Karpas-422 (cell line): ENCODE data around the gene PIK3R1. TPM values are rescaled to one million over a fixed set of nuclear protein-coding genes. Genes with fewer than 3 reads are reported as not detected.

ENCODE experiments used
- DNase-seq: peaks from one replicate; pipeline ENCODE4 v3.0.0-alpha.2; 2015
- H2AFZ ChIP-seq: fragments of 200-600 bp; sonication (generic); 2 replicates; pipeline ENCODE4 v1.6.1; 2014; ENCODE audit warnings: antibody characterized with exemption, low read length, mixed read lengths
- H3K27ac ChIP-seq: fragments of 200-600 bp; sonication (generic); 2 replicates; pipeline ENCODE4 v1.5.1; 2014; ENCODE audit warnings: mild to moderate bottlenecking, low read length, moderate library complexity
- H3K27me3 ChIP-seq: fragments of 200-600 bp; sonication (generic); 2 replicates; pipeline ENCODE4 v1.6.1; 2014; ENCODE audit warnings: low read length, mixed read lengths
- H3K36me3 ChIP-seq: fragments of 200-600 bp; sonication (generic); 2 replicates; pipeline ENCODE4 v1.6.1; 2014; ENCODE audit warnings: low read length, mixed read lengths; ENCODE audit not compliant: insufficient read depth
- H3K4me1 ChIP-seq: fragments of 200-600 bp; sonication (generic); 2 replicates; pipeline ENCODE4 v1.6.1; 2014; ENCODE audit warnings: mild to moderate bottlenecking, low read length, mixed read lengths
- H3K4me2 ChIP-seq: fragments of 200-600 bp; sonication (generic); 2 replicates; pipeline ENCODE4 v1.6.1; 2014; ENCODE audit warnings: low read length, low read depth, mild to moderate bottlenecking; ENCODE audit not compliant: poor library complexity, severe bottlenecking
- H3K4me3 ChIP-seq: fragments of 200-600 bp; sonication (generic); 2 replicates; pipeline ENCODE4 v1.5.1; 2014; ENCODE audit warnings: mild to moderate bottlenecking, antibody characterized with exemption, low read length, mixed read lengths
- H3K79me2 ChIP-seq: fragments of 200-600 bp; sonication (generic); 2 replicates; pipeline ENCODE4 v1.6.1; 2014; ENCODE audit warnings: mild to moderate bottlenecking, low read length, mixed read lengths
- H3K9ac ChIP-seq: fragments of 200-600 bp; sonication (generic); 2 replicates; pipeline ENCODE4 v1.6.0; 2014; ENCODE audit warnings: low read length
- H3K9me2 ChIP-seq: fragments of 200-600 bp; sonication (generic), shearing (Covaris generic); replicated peaks from 2 replicates; pipeline ENCODE4 v1.6.0; 2014; ENCODE audit warnings: mild to moderate bottlenecking, low read length, moderate library complexity; ENCODE audit not compliant: insufficient read depth
- H3K9me3 ChIP-seq: fragments of 300-700, 200-600 bp; sonication (generic); 2 replicates; pipeline ENCODE4 v1.6.1; 2014; ENCODE audit warnings: low read length, mixed read lengths
- H4K20me1 ChIP-seq: fragments of 200-600 bp; sonication (generic); 2 replicates; pipeline ENCODE4 v1.6.1; 2014; ENCODE audit warnings: mild to moderate bottlenecking, antibody characterized with exemption, low read length, low read depth; ENCODE audit not compliant: insufficient read depth
- total RNA-seq: library from RNA; depleted of rRNA; stranded (reverse); fragments of >200 nt; shearing (Covaris generic); gene quantifications from 2 replicates; pipeline ENCODE4 v1.2.3, GENCODE V29; 2014; ENCODE audit warnings: low replicate concordance

PIK3R1 gene
- total RNA-seq, 1 experiment from 2014 or later, result 24.0 TPM

DNA sequence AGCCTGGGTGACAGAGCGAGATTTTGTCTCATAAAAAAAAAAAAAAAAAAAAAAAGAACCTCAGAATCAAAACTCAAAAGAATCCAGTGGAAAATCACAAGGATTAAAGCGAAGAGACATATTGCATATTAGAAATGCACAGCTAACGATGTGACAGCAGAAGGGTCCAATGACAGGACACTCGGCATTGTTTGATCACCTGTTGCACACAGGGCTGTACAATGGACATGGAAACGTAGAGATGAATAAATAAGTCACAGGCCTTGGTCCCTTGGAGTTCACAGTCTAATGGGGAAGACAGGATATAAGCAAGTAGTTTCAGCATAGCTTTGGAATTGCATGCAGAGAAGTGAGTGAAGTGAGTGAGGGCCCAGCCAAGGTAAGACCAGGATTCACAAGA is 25.9 kb upstream of the PIK3R1 start:
- Histone ChIP-seq H3K79me2 (no peaks in the 10 kb centered on the region), H3K9me2 (no peaks in the 10 kb centered on the region), H3K9me3 (no peaks in the 10 kb centered on the region), H4K20me1 (no peaks in the 10 kb centered on the region), H3K9ac (no peak overlapping the region), H3K27me3 (no peaks in the 10 kb centered on the region), H3K4me3 (no peak overlapping the region), H3K4me2 (no peak overlapping the region), H3K27ac (no peak overlapping the region), H3K36me3 (no peaks in the 10 kb centered on the region), H2AFZ (no peak overlapping the region), H3K4me1 (no peaks in the 10 kb centered on the region)
- DNase-seq, result no peak

DNA sequence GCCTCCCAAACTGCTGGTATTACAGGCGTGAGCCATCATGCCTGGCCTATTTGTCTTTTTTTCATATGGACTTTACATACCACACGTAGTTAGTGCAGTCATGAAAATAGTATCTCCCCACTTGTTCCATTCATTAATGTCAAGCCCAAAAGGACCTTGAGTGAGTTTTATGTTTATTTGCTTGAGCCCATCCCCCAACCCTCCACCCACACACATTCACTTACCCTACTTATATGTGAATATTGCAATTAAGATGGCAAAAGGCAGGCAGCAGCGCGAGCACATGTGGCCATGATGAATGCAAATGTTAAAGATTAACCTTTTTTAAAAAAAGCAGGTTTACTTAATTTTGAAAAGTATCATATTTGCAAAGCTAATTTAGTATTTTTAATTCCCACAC is 24.9 kb upstream of the PIK3R1 start:
- Histone ChIP-seq H4K20me1 (no peaks in the 10 kb centered on the region), H3K79me2 (no peaks in the 10 kb centered on the region), H3K4me3 (no peak overlapping the region), H3K4me2 (no peak overlapping the region), H3K4me1 (no peaks in the 10 kb centered on the region), H2AFZ (no peak overlapping the region), H3K36me3 (no peaks in the 10 kb centered on the region), H3K9me2 (no peaks in the 10 kb centered on the region), H3K27ac (no peak overlapping the region), H3K9ac (no peak overlapping the region), H3K9me3 (no peaks in the 10 kb centered on the region), H3K27me3 (no peaks in the 10 kb centered on the region)
- no peak for DNase-seq

DNA sequence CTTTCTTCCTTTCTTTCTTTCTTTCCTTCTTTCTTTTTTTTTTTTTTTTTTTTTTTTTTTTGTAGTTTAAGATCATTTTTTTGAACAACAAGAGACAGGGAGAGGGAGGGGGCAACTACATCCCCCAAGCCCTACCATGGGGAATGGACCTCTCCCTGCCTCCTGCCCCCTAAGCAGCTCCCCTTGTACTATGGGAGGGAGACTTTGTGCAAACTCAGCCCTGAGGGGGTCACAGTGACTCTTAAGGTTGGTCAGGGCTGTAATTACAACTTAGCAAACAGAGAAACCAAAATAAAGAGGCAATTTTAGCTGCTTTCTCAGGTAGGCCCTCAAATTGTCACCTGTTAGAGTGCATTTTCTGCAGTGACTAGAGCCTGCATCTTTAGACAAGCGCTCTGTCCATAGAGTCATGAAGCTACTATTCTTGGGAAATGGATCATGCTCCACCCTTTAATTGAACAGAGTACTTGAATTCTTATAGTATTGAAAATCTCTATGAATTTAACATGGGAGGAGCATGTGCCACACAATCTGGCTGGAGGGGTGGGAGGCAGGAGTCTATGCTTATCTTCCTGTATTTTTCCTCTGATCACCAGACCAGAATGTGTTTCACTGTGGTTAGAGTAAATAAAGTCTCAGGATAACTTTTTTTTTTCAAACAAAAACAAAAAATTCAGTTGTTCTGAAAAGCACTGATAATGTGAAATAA is 24.3 kb upstream of the PIK3R1 start:
- no peak overlapping the region for H3K27ac ChIP-seq
- H2AFZ ChIP-seq, result no peak overlapping the region
- no peaks in the 10 kb centered on the region for H3K27me3 ChIP-seq
- H3K9me3 ChIP-seq, result no peaks in the 10 kb centered on the region
- H3K9ac ChIP-seq, result no peak overlapping the region
- no peaks in the 10 kb centered on the region for H3K9me2 ChIP-seq
- H3K4me1 ChIP-seq, result no peaks in the 10 kb centered on the region
- no peak overlapping the region for H3K4me2 ChIP-seq
- H3K4me3 ChIP-seq, result no peak overlapping the region
- DNase-seq, result no peak
- H4K20me1 ChIP-seq, result no peaks in the 10 kb centered on the region
- no peaks in the 10 kb centered on the region for H3K79me2 ChIP-seq
- H3K36me3 ChIP-seq, result no peaks in the 10 kb centered on the region

DNA sequence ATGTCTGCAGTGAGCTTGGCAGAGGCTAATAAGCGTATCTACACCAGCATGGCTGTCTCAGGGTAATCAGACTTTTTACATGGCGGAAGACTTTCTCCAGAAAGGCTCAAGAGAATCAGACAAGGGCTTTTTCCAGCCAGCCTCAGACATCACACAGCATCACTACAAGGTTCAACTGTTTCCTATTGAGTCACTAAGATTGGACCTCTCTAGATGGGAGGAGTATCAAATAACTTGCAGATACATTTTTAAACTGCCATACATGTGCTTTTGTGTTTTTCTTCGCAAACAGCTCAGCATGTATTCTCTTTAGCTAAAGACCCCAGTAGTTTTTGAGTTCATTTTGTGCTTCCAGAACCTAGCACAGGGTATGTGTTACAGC is 22.9 kb upstream of the PIK3R1 start:
- no peaks in the 10 kb centered on the region for H3K79me2 ChIP-seq
- H3K9me2 ChIP-seq, result no peaks in the 10 kb centered on the region
- H3K36me3 ChIP-seq, result no peaks in the 10 kb centered on the region
- H3K4me3 ChIP-seq, result no peak overlapping the region
- no peaks in the 10 kb centered on the region for H4K20me1 ChIP-seq
- no peaks in the 10 kb centered on the region for H3K9me3 ChIP-seq
- no peak overlapping the region for H2AFZ ChIP-seq
- H3K27me3 ChIP-seq, result no peaks in the 10 kb centered on the region
- H3K4me1 ChIP-seq, result peaks cover 6% of the 10 kb centered on the region
- H3K27ac ChIP-seq, result no peak overlapping the region
- DNase-seq, result no peak
- H3K4me2 ChIP-seq, result no peak overlapping the region
- H3K9ac ChIP-seq, result no peak overlapping the region

DNA sequence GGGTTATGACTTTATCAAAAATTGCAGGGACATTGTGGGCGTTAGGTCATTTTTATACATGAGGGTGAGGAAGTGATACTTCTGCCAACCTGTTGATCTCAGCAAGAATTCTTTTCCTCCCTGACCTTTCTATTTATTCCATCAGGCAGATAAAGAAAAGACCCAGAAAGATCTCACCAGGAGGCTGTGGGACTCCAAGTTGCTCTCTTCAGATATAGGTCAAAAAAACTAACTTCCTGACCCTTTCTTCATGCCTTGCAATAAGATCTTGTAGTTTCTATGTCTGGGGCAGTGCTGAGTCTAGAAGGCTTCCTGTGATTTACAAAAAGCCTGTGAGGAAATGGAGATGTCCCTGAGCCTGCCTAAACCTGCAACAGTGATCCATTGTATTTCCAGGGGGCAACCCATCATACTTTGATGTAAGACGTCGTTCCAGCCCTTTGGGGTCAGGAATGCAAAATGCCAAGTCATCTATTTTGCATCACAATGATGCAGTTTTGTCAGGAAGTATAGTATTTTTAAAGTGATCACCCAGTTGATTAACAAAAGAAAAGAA is 22.0 kb upstream of the PIK3R1 start:
- Histone ChIP-seq H3K79me2 (no peaks in the 10 kb centered on the region), H3K36me3 (no peaks in the 10 kb centered on the region), H4K20me1 (no peaks in the 10 kb centered on the region), H2AFZ (no peak overlapping the region), H3K4me1 (peaks cover 6% of the 10 kb centered on the region), H3K4me2 (no peak overlapping the region), H3K9ac (no peak overlapping the region), H3K9me2 (no peaks in the 10 kb centered on the region), H3K27me3 (no peaks in the 10 kb centered on the region), H3K9me3 (no peaks in the 10 kb centered on the region), H3K4me3 (no peak overlapping the region), H3K27ac (no peak overlapping the region)
- DNase-seq, result no peak

DNA sequence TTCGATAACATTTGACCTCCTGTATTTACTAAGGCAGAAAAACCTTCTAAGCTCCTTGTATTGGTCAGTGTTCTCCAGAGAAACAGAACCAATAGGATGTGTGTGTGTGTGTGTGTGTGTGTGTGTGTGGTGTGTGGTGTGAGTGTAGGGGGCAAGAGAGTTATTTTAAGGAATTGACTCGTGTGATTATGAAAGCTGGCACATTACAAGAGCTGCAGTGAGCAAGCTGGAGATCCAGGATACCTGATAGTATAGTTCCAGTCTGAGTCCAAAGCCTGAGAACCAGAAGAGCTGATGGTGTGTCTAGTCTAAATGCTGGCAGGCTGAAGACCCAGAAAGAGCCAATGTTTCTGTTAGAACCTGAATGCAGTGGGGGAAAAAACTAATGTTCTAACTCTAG is 21.2 kb upstream of the PIK3R1 start:
- Histone ChIP-seq H3K79me2 (no peaks in the 10 kb centered on the region), H3K4me1 (peaks cover 6% of the 10 kb centered on the region), H3K9me2 (no peaks in the 10 kb centered on the region), H3K27me3 (no peaks in the 10 kb centered on the region), H4K20me1 (no peaks in the 10 kb centered on the region), H3K4me2 (no peak overlapping the region), H3K9ac (no peak overlapping the region), H3K4me3 (no peak overlapping the region), H3K27ac (no peak overlapping the region), H3K9me3 (no peaks in the 10 kb centered on the region), H3K36me3 (no peaks in the 10 kb centered on the region), H2AFZ (no peak overlapping the region)
- DNase-seq, result no peak

DNA sequence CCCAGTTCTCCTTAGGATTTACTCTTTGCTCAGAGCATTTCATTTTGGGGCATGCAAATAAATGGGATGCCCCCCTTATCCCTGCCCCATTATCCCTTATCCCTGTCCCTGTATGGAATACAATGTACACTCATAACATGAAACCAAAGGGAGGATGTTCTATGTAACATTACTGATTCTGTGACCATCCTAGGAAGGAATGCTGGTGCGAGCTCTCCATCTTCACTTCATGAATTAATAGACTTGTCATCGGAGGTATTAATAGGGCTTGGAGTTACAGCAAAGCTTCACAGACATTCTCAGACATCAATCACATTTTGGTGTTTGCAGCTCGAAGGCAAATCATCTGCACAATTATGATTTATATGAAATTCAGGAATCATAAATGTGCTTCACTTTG is 20.4 kb upstream of the PIK3R1 start:
- H3K9ac ChIP-seq, result no peak overlapping the region
- no peaks in the 10 kb centered on the region for H3K36me3 ChIP-seq
- no peak overlapping the region for H2AFZ ChIP-seq
- no peaks in the 10 kb centered on the region for H3K9me2 ChIP-seq
- H3K4me2 ChIP-seq, result no peak overlapping the region
- DNase-seq, result no peak
- no peaks in the 10 kb centered on the region for H3K27me3 ChIP-seq
- no peak overlapping the region for H3K4me3 ChIP-seq
- no peaks in the 10 kb centered on the region for H3K79me2 ChIP-seq
- H4K20me1 ChIP-seq, result no peaks in the 10 kb centered on the region
- H3K4me1 ChIP-seq, result peaks cover 6% of the 10 kb centered on the region
- no peaks in the 10 kb centered on the region for H3K9me3 ChIP-seq
- no peak overlapping the region for H3K27ac ChIP-seq

DNA sequence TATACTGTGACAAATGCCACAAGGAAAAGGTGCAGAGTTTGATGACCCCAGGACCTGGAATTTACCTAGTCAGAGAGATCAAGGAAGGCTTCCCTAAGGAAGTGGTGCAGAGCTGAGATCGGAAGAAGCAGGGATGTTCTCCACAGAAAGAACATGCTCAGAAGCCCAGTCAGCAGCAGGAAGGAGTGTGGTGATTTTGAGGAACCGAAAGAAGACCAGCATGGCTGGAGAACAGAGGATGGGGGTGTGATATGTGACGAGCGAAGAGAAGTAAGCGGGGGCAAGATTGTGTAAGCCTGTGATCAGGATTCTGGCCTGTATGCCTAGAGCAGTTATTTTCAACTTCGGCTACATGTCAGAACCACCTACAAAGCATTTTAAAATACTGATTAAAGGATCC is 18.7 kb upstream of the PIK3R1 start:
- Histone ChIP-seq H4K20me1 (no peaks in the 10 kb centered on the region), H3K27ac (no peak overlapping the region), H3K27me3 (no peaks in the 10 kb centered on the region), H3K36me3 (no peaks in the 10 kb centered on the region), H3K4me1 (peaks cover 6% of the 10 kb centered on the region), H3K9ac (no peak overlapping the region), H2AFZ (no peak overlapping the region), H3K9me2 (no peaks in the 10 kb centered on the region), H3K4me3 (no peak overlapping the region), H3K9me3 (no peaks in the 10 kb centered on the region), H3K4me2 (no peak overlapping the region), H3K79me2 (no peaks in the 10 kb centered on the region)
- DNase-seq, result peak; percentile 60
